GM23338 (cell line): Measurements from ENCODE around the gene ATF3. TPM values are rescaled to one million over a fixed set of nuclear protein-coding genes. Genes with fewer than 3 reads are reported as not detected.

Experiments used
- ATAC-seq: fragments of 200-7000 bp; cut with Tn5 transposase; 3 replicates; pipeline ENCODE4 v1.9.1; 2020
- DNase-seq: peaks from one replicate; pipeline ENCODE4 v3.0.0-alpha.2; 2015; ENCODE audit warnings: low spot score
- H2AFZ ChIP-seq: fragments of 200-600 bp; sonication (generic); 2 replicates; pipeline ENCODE4 v1.8.0; 2016; ENCODE audit warnings: antibody characterized with exemption, mild to moderate bottlenecking, moderate library complexity
- H3F3A ChIP-seq: fragments of 200-600 bp; sonication (generic); replicated peaks from 2 replicates; pipeline ENCODE4 v1.8.0; 2017; ENCODE audit warnings: antibody characterized with exemption, mixed run types, low read depth
- H3K27ac ChIP-seq: fragments of 200-600 bp; sonication (generic); 2 replicates; pipeline ENCODE4 v1.6.1; 2016; ENCODE audit warnings: low read depth
- H3K27me3 ChIP-seq: fragments of 200-600 bp; sonication (generic); 2 replicates; pipeline ENCODE4 v1.8.0; 2016; ENCODE audit warnings: mild to moderate bottlenecking, mixed run types, moderate library complexity; ENCODE audit not compliant: insufficient read depth
- H3K36me3 ChIP-seq: fragments of 200-600 bp; sonication (generic); 2 replicates; pipeline ENCODE4 v1.8.0; 2016; ENCODE audit warnings: mild to moderate bottlenecking; ENCODE audit not compliant: insufficient read depth
- H3K4me1 ChIP-seq: fragments of 200-600 bp; sonication (generic); 2 replicates; pipeline ENCODE4 v1.8.0; 2016; ENCODE audit warnings: mild to moderate bottlenecking, moderate library complexity; ENCODE audit not compliant: insufficient read depth
- H3K4me2 ChIP-seq: fragments of 200-600 bp; sonication (generic); 2 replicates; pipeline ENCODE4 v1.7.1; 2017; ENCODE audit warnings: mixed run types
- H3K4me3 ChIP-seq: fragments of 200-600 bp; sonication (generic); 2 replicates; pipeline ENCODE4 v1.6.1; 2016; ENCODE audit warnings: mixed run types
- H3K79me2 ChIP-seq: fragments of 200-600 bp; sonication (generic); replicated peaks from 2 replicates; pipeline ENCODE4 v1.8.0; 2017; ENCODE audit warnings: mild to moderate bottlenecking; ENCODE audit not compliant: insufficient read depth
- H3K9me2 ChIP-seq: fragments of 200-600 bp; sonication (generic); 2 replicates; pipeline ENCODE4 v1.8.0; 2017; ENCODE audit not compliant: insufficient read depth
- H4K20me1 ChIP-seq: fragments of 200-600 bp; sonication (generic); replicated peaks from 2 replicates; pipeline ENCODE4 v1.8.0; 2017; ENCODE audit warnings: mild to moderate bottlenecking; ENCODE audit not compliant: insufficient read depth
- H3K27ac Mint-ChIP-seq: 2 replicates; pipeline ENCODE4 v1.8.0; 2020; ENCODE audit warnings: inconsistent platforms, mild to moderate bottlenecking, moderate library complexity, mixed read lengths
- H3K27me3 Mint-ChIP-seq: 3 replicates; pipeline ENCODE4 v1.8.0; 2022; ENCODE audit warnings: low read depth, mild to moderate bottlenecking, moderate library complexity, mixed read lengths, inconsistent platforms; ENCODE audit not compliant: insufficient read depth, poor library complexity
- H3K36me3 Mint-ChIP-seq: 3 replicates; pipeline ENCODE4 v1.8.0; 2021; ENCODE audit warnings: low read depth, mild to moderate bottlenecking, inconsistent platforms, moderate library complexity, mixed read lengths
- H3K4me1 Mint-ChIP-seq: 3 replicates; pipeline ENCODE4 v1.8.0; 2020; ENCODE audit warnings: mild to moderate bottlenecking, inconsistent platforms, mixed read lengths
- H3K4me3 Mint-ChIP-seq: 3 replicates; pipeline ENCODE4 v1.8.0; 2021; ENCODE audit warnings: moderate library complexity, mild to moderate bottlenecking, inconsistent platforms, mixed read lengths
- H3K9me3 Mint-ChIP-seq: 3 replicates; pipeline ENCODE4 v1.8.0; 2020; ENCODE audit warnings: moderate library complexity, mild to moderate bottlenecking, inconsistent platforms, mixed read lengths
- EZH2phosphoT487 ChIP-seq: fragments of 200-600 bp; sonication (generic); IDR thresholded peaks from one replicate; pipeline ENCODE4 v1.8.1; 2018; ENCODE audit warnings: antibody characterized with exemption; ENCODE audit not compliant: unreplicated experiment
- POLR2AphosphoS5 ChIP-seq: IDR thresholded peaks from 2 replicates; pipeline ENCODE4 v1.6.1; 2016; ENCODE audit warnings: antibody characterized with exemption, low read depth
- ZNF331 ChIP-seq: fragments of 250-450 bp; sonication (Bioruptor Pico); IDR thresholded peaks from 2 replicates; pipeline ENCODE4 v1.5.0; 2020; ENCODE audit warnings: low read depth, mild to moderate bottlenecking, moderate library complexity
- polyA plus RNA-seq: library from polyadenylated mRNA; unstranded; fragments of >200 nt; fragmentation: Nextera tagmentation; extraction: Ambion mirVana; gene quantifications from 2 replicates; pipeline ENCODE4 v1.2.1, GENCODE V29; 2016
- total RNA-seq: library from RNA; depleted of rRNA; stranded (reverse); fragments of >200 nt; shearing (Covaris generic); gene quantifications from 2 replicates; pipeline ENCODE4 v1.2.3, GENCODE V29; 2014
- TF ChIP-seq, protein P1 (sequence below): fragments of 250-450 bp; sonication (Bioruptor Pico); IDR thresholded peaks from 2 replicates; pipeline ENCODE4 v1.5.0; 2020; ENCODE audit warnings: mild to moderate bottlenecking, moderate library complexity
- TF ChIP-seq, protein P2 (sequence below): IDR thresholded peaks from one replicate; pipeline ENCODE4 v1.6.1; 2018; ENCODE audit warnings: antibody characterized with exemption; ENCODE audit not compliant: unreplicated experiment
- TF ChIP-seq, protein P3 (sequence below), 2 experiments: fragments of 200-600 bp in 1 of 2; sonication (generic) in 1 of 2; conservative IDR thresholded peaks; 2 replicates each; pipeline versions ENCODE4 v1.5.1 to v1.6.1; 2016 to 2017; ENCODE audit warnings: antibody characterized with exemption in 2 of 2, low read depth in 2 of 2, mild to moderate bottlenecking in 2 of 2, moderate library complexity in 1 of 2

ATF3 gene
- total and polyA plus RNA-seq, 2 experiments from 2014 or later, result 12.6 to 17.2 TPM

DNA sequence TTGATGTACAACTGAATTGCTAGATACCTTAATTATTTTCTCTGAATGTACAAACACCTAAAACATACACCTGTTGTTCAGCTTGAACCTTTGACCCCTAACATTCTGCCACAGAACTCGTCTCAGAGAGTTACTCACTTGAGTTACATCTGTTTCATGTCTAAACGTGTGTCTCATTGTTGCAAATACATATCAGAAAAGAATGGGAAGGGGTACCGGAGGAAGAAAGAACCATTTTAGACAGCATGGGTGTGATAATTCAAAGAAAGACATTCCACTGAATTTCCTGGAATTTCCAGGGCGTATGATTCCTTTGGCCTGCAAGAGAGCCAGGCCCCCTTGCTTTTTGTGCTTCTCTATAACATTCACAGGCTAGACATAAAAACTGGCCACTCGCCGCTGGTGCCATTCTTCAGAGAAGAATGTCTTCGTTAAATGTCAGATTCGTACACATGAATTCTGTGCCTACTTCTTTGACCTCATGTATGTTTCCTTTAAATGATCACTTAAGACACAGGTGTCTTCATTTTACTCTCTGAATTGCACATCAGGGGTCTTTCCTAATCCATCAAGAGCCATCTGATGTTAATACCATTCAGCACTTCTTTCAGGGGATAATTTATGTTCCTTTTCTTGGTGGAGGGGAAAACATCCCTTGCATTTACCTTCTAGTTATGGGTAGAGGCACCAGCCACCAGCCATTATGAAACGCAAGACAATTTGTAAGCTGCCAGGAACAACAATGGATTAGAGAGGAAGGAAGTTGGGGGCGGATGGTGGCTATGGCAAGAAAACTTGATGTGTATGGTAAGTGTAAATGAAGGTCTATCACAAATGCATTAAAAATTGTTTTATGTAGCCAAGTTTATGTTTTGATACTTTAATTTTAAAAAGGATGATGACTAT, 12.7 kb downstream of the ATF3 start:
- Histone ChIP-seq H2AFZ (no peak overlapping the region), H3K79me2 (no peaks in the 10 kb centered on the region), H3K27ac (no peak overlapping the region), H3K27me3 (no peaks in the 10 kb centered on the region), H4K20me1 (0 out of 2 replicates have a peak, but pooled peaks cover 6% of the 10 kb centered on the region), H3K4me2 (no peak overlapping the region), H3F3A (no peaks in the 10 kb centered on the region), H3K9me2 (no peaks in the 10 kb centered on the region), H3K36me3 (peaks cover 32% of the 10 kb centered on the region), H3K4me3 (no peak overlapping the region), H3K4me1 (no peaks in the 10 kb centered on the region)
- Mint-ChIP-seq H3K4me1 (peaks cover 6% of the 10 kb centered on the region), H3K27ac (no peak overlapping the region), H3K9me3 (no peaks in the 10 kb centered on the region), H3K27me3 (peaks cover 9% of the 10 kb centered on the region), H3K4me3 (no peak overlapping the region), H3K36me3 (peaks cover 46% of the 10 kb centered on the region)
- TF ChIP-seq, protein P1, sequence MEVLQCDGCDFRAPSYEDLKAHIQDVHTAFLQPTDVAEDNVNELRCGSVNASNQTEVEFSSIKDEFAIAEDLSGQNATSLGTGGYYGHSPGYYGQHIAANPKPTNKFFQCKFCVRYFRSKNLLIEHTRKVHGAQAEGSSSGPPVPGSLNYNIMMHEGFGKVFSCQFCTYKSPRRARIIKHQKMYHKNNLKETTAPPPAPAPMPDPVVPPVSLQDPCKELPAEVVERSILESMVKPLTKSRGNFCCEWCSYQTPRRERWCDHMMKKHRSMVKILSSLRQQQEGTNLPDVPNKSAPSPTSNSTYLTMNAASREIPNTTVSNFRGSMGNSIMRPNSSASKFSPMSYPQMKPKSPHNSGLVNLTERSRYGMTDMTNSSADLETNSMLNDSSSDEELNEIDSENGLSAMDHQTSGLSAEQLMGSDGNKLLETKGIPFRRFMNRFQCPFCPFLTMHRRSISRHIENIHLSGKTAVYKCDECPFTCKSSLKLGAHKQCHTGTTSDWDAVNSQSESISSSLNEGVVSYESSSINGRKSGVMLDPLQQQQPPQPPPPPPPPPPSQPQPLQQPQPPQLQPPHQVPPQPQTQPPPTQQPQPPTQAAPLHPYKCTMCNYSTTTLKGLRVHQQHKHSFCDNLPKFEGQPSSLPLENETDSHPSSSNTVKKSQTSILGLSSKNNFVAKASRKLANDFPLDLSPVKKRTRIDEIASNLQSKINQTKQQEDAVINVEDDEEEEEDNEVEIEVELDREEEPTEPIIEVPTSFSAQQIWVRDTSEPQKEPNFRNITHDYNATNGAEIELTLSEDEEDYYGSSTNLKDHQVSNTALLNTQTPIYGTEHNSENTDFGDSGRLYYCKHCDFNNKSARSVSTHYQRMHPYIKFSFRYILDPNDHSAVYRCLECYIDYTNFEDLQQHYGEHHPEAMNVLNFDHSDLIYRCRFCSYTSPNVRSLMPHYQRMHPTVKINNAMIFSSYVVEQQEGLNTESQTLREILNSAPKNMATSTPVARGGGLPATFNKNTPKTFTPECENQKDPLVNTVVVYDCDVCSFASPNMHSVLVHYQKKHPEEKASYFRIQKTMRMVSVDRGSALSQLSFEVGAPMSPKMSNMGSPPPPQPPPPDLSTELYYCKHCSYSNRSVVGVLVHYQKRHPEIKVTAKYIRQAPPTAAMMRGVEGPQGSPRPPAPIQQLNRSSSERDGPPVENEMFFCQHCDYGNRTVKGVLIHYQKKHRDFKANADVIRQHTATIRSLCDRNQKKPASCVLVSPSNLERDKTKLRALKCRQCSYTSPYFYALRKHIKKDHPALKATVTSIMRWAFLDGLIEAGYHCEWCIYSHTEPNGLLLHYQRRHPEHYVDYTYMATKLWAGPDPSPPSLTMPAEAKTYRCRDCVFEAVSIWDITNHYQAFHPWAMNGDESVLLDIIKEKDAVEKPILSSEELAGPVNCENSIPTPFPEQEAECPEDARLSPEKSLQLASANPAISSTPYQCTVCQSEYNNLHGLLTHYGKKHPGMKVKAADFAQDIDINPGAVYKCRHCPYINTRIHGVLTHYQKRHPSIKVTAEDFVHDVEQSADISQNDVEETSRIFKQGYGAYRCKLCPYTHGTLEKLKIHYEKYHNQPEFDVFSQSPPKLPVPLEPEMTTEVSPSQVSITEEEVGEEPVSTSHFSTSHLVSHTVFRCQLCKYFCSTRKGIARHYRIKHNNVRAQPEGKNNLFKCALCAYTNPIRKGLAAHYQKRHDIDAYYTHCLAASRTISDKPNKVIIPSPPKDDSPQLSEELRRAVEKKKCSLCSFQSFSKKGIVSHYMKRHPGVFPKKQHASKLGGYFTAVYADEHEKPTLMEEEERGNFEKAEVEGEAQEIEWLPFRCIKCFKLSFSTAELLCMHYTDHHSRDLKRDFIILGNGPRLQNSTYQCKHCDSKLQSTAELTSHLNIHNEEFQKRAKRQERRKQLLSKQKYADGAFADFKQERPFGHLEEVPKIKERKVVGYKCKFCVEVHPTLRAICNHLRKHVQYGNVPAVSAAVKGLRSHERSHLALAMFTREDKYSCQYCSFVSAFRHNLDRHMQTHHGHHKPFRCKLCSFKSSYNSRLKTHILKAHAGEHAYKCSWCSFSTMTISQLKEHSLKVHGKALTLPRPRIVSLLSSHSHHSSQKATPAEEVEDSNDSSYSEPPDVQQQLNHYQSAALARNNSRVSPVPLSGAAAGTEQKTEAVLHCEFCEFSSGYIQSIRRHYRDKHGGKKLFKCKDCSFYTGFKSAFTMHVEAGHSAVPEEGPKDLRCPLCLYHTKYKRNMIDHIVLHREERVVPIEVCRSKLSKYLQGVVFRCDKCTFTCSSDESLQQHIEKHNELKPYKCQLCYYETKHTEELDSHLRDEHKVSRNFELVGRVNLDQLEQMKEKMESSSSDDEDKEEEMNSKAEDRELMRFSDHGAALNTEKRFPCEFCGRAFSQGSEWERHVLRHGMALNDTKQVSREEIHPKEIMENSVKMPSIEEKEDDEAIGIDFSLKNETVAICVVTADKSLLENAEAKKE, result no peak
- TF ChIP-seq EZH2phosphoT487, result no peak
- ATAC-seq, result no peak
- no peak for DNase-seq

DNA sequence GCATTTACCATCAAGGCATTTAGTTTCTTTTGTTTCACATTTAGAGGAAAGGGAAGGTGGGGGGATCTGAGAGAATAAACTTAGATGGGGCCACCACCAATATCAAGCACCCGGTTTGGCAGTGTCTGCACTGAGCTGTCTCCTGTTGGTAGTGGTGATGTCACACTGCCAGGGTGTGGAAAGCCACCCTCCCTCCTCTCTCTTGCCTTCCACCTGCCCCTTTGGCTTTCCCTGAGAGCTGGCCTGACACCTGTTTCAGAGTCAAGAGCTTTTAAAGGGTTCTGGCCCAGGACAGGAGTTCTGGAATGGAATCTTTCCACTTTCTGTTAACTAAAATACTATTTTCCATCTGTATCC, 13.4 kb downstream of the ATF3 start:
- Mint-ChIP-seq H3K27me3 (peaks cover 5% of the 10 kb centered on the region), H3K4me3 (no peak overlapping the region), H3K9me3 (no peaks in the 10 kb centered on the region), H3K4me1 (peaks cover 6% of the 10 kb centered on the region), H3K36me3 (peaks cover 39% of the 10 kb centered on the region), H3K27ac (no peak overlapping the region; the same call in 1 of the 2 replicates)
- H3K9me2 ChIP-seq, result no peaks in the 10 kb centered on the region
- H4K20me1 ChIP-seq, result 0 out of 2 replicates have a peak, but pooled peaks cover 6% of the 10 kb centered on the region
- no peak overlapping the region for H2AFZ ChIP-seq
- no peak overlapping the region for H3K4me3 ChIP-seq
- H3K79me2 ChIP-seq, result no peaks in the 10 kb centered on the region
- no peak overlapping the region for H3K27ac ChIP-seq
- no peaks in the 10 kb centered on the region for H3K27me3 ChIP-seq
- no peaks in the 10 kb centered on the region for H3K4me1 ChIP-seq
- H3F3A ChIP-seq, result no peaks in the 10 kb centered on the region
- peaks cover 29% of the 10 kb centered on the region for H3K36me3 ChIP-seq
- ATAC-seq, result no peak; the same call in 2 of the 3 replicates
- DNase-seq, result no peak
- no peak overlapping the region for H3K4me2 ChIP-seq
- TF ChIP-seq POLR2AphosphoS5 (no peak), EZH2phosphoT487 (no peak), ZNF331 (CRISPR knock-in tag) (no peak)
- TF ChIP-seq, protein P2, sequence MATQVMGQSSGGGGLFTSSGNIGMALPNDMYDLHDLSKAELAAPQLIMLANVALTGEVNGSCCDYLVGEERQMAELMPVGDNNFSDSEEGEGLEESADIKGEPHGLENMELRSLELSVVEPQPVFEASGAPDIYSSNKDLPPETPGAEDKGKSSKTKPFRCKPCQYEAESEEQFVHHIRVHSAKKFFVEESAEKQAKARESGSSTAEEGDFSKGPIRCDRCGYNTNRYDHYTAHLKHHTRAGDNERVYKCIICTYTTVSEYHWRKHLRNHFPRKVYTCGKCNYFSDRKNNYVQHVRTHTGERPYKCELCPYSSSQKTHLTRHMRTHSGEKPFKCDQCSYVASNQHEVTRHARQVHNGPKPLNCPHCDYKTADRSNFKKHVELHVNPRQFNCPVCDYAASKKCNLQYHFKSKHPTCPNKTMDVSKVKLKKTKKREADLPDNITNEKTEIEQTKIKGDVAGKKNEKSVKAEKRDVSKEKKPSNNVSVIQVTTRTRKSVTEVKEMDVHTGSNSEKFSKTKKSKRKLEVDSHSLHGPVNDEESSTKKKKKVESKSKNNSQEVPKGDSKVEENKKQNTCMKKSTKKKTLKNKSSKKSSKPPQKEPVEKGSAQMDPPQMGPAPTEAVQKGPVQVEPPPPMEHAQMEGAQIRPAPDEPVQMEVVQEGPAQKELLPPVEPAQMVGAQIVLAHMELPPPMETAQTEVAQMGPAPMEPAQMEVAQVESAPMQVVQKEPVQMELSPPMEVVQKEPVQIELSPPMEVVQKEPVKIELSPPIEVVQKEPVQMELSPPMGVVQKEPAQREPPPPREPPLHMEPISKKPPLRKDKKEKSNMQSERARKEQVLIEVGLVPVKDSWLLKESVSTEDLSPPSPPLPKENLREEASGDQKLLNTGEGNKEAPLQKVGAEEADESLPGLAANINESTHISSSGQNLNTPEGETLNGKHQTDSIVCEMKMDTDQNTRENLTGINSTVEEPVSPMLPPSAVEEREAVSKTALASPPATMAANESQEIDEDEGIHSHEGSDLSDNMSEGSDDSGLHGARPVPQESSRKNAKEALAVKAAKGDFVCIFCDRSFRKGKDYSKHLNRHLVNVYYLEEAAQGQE, result no peak
- TF ChIP-seq, protein P3, sequence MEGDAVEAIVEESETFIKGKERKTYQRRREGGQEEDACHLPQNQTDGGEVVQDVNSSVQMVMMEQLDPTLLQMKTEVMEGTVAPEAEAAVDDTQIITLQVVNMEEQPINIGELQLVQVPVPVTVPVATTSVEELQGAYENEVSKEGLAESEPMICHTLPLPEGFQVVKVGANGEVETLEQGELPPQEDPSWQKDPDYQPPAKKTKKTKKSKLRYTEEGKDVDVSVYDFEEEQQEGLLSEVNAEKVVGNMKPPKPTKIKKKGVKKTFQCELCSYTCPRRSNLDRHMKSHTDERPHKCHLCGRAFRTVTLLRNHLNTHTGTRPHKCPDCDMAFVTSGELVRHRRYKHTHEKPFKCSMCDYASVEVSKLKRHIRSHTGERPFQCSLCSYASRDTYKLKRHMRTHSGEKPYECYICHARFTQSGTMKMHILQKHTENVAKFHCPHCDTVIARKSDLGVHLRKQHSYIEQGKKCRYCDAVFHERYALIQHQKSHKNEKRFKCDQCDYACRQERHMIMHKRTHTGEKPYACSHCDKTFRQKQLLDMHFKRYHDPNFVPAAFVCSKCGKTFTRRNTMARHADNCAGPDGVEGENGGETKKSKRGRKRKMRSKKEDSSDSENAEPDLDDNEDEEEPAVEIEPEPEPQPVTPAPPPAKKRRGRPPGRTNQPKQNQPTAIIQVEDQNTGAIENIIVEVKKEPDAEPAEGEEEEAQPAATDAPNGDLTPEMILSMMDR (conservative IDR thresholded peaks at IDR 0.05; ENCODE audit: low read depth in 2 of 2), result no peak
